WTC11 (cell line): ENCODE measurements around the gene SORCS2. TPM values are rescaled to one million over a fixed set of nuclear protein-coding genes. Genes with fewer than 3 reads are reported as not detected.

ENCODE experiments used
- ATAC-seq: fragments of 200-7000 bp; cut with Tn5 transposase; 2 replicates; pipeline ENCODE4 v1.10.0; 2021; ENCODE audit warnings: mild to moderate bottlenecking, moderate library complexity
- CTCF ChIA-PET: fragments of 300-600 bp; sonication (Branson Sonifier 250); formaldehyde crosslinking; loops from one replicate; lab custom pipeline; 2021; ENCODE audit warnings: antibody characterized with exemption; lab: Charles Lee
- POLR2A ChIA-PET: fragments of 350-600 bp; sonication (Branson Sonifier 250); formaldehyde crosslinking; loops from one replicate; lab custom pipeline; 2021; ENCODE audit warnings: antibody characterized with exemption; lab: Charles Lee
- DNase-seq: peaks from one replicate; pipeline ENCODE4 v3.0.0; 2021; ENCODE audit warnings: low spot score
- H3K27ac Mint-ChIP-seq: 2 replicates; pipeline ENCODE4 v1.8.0; 2021; ENCODE audit warnings: mixed read lengths
- H3K27me3 Mint-ChIP-seq: 2 replicates; pipeline ENCODE4 v1.8.0; 2021; ENCODE audit warnings: low read depth, mild to moderate bottlenecking, moderate library complexity, mixed read lengths
- H3K36me3 Mint-ChIP-seq: 2 replicates; pipeline ENCODE4 v1.8.0; 2021; ENCODE audit warnings: mixed read lengths
- H3K4me1 Mint-ChIP-seq: 2 replicates; pipeline ENCODE4 v1.8.0; 2022; ENCODE audit warnings: mixed read lengths
- H3K4me3 Mint-ChIP-seq: 2 replicates; pipeline ENCODE4 v1.8.0; 2021; ENCODE audit warnings: mild to moderate bottlenecking, moderate library complexity, mixed read lengths
- H3K9me3 Mint-ChIP-seq: 2 replicates; pipeline ENCODE4 v1.8.0; 2021; ENCODE audit warnings: mixed read lengths
- ELF4 ChIP-seq: sonication (generic); formaldehyde crosslinking; IDR thresholded peaks from 2 replicates; pipeline ENCODE4 v1.8.1; 2022; ENCODE audit warnings: low read depth, mild to moderate bottlenecking, moderate library complexity, missing genetic modification reagents
- ETV6 ChIP-seq: sonication (generic); formaldehyde crosslinking; IDR thresholded peaks from 2 replicates; pipeline ENCODE4 v1.8.1; 2022; ENCODE audit warnings: mild to moderate bottlenecking, missing genetic modification reagents
- GTF2I ChIP-seq: fragments of 250-450 bp; sonication (Bioruptor Pico); conservative IDR thresholded peaks from 2 replicates; pipeline ENCODE4 v1.4.0; 2021; ENCODE audit warnings: mild to moderate bottlenecking
- HMGA2 ChIP-seq: fragments of 250-450 bp; sonication (Bioruptor Pico); IDR thresholded peaks from 2 replicates; pipeline ENCODE4 v1.4.0; 2021; ENCODE audit warnings: mild to moderate bottlenecking, moderate library complexity
- MXD4 ChIP-seq: fragments of 250-450 bp; sonication (Bioruptor Pico); IDR thresholded peaks from 2 replicates; pipeline ENCODE4 v1.8.0; 2021; ENCODE audit warnings: mild to moderate bottlenecking, moderate library complexity, borderline replicate concordance
- NFATC4 ChIP-seq: fragments of 250-450 bp; sonication (Bioruptor Pico); IDR thresholded peaks from 2 replicates; pipeline ENCODE4 v1.9.0; 2021; ENCODE audit warnings: mild to moderate bottlenecking
- NFYB ChIP-seq: sonication (generic); formaldehyde crosslinking; conservative IDR thresholded peaks from 2 replicates; pipeline ENCODE4 v1.8.0; 2022; ENCODE audit warnings: low read depth, missing genetic modification reagents
- NR1H2 ChIP-seq: sonication (generic); formaldehyde crosslinking; IDR thresholded peaks from 2 replicates; pipeline ENCODE4 v1.9.0; 2021; ENCODE audit warnings: mild to moderate bottlenecking, moderate library complexity, missing genetic modification reagents
- NR3C1 ChIP-seq: sonication (generic); formaldehyde crosslinking; conservative IDR thresholded peaks from 2 replicates; pipeline ENCODE4 v1.8.1; 2023; ENCODE audit warnings: low read depth, mild to moderate bottlenecking, missing genetic modification reagents
- SOX15 ChIP-seq: fragments of 250-450 bp; sonication (Bioruptor Pico); IDR thresholded peaks from 2 replicates; pipeline ENCODE4 v1.9.0; 2021; ENCODE audit warnings: mild to moderate bottlenecking
- ZNF138 ChIP-seq: sonication (generic); formaldehyde crosslinking; conservative IDR thresholded peaks from 2 replicates; pipeline ENCODE4 v1.8.1; 2022; ENCODE audit warnings: mild to moderate bottlenecking, moderate library complexity, missing genetic modification reagents
- ZNF219 ChIP-seq: sonication (generic); formaldehyde crosslinking; IDR thresholded peaks from 2 replicates; pipeline ENCODE4 v1.8.0; 2023; ENCODE audit warnings: missing genetic modification reagents, mild to moderate bottlenecking, borderline replicate concordance
- ZNF396 ChIP-seq: fragments of 250-450 bp; sonication (Bioruptor Pico); IDR thresholded peaks from 2 replicates; pipeline ENCODE4 v1.8.0; 2021; ENCODE audit warnings: mild to moderate bottlenecking, moderate library complexity, borderline replicate concordance
- ZNF416 ChIP-seq: fragments of 250-450 bp; sonication (Bioruptor Pico); IDR thresholded peaks from 2 replicates; pipeline ENCODE4 v1.9.0; 2021; ENCODE audit warnings: mild to moderate bottlenecking, inconsistent platforms
- ZNF423 ChIP-seq: fragments of 250-450 bp; sonication (Bioruptor Pico); IDR thresholded peaks from 2 replicates; pipeline ENCODE4 v2.1.2; 2022; ENCODE audit warnings: mild to moderate bottlenecking, moderate library complexity
- total RNA-seq: library from RNA; stranded (reverse); gene quantifications from 3 replicates; pipeline ENCODE4 v1.2.3, GENCODE V29; 2021
- TF ChIP-seq, protein P1 (sequence below): sonication (generic); formaldehyde crosslinking; conservative IDR thresholded peaks from 2 replicates; pipeline ENCODE4 v1.8.1; 2022; ENCODE audit warnings: mild to moderate bottlenecking, missing genetic modification reagents
- TF ChIP-seq, protein P2 (sequence below): sonication (generic); formaldehyde crosslinking; IDR thresholded peaks from 2 replicates; pipeline ENCODE4 v1.8.1; 2023; ENCODE audit warnings: mild to moderate bottlenecking, moderate library complexity, missing genetic modification reagents
- TF ChIP-seq, protein P3 (sequence below): sonication (generic); formaldehyde crosslinking; conservative IDR thresholded peaks from 2 replicates; pipeline ENCODE4 v1.8.1; 2023; ENCODE audit warnings: mild to moderate bottlenecking, low read depth, missing genetic modification reagents, moderate library complexity
- TF ChIP-seq, protein P4 (sequence below): sonication (generic); formaldehyde crosslinking; IDR thresholded peaks from 2 replicates; pipeline ENCODE4 v1.8.1; 2023; ENCODE audit warnings: mild to moderate bottlenecking, missing genetic modification reagents, moderate library complexity
- TF ChIP-seq, protein P5 (sequence below): sonication (generic); formaldehyde crosslinking; IDR thresholded peaks from 2 replicates; pipeline ENCODE4 v1.8.0; 2022; ENCODE audit warnings: missing genetic modification reagents
- TF ChIP-seq, protein P6 (sequence below): sonication (generic); formaldehyde crosslinking; IDR thresholded peaks from 2 replicates; pipeline ENCODE4 v1.8.0; 2022; ENCODE audit warnings: mild to moderate bottlenecking, missing genetic modification reagents
- TF ChIP-seq, protein P7 (sequence below): sonication (generic); formaldehyde crosslinking; IDR thresholded peaks from 2 replicates; pipeline ENCODE4 v1.8.0; 2023; ENCODE audit warnings: mild to moderate bottlenecking, missing genetic modification reagents

The SORCS2 gene
- total RNA-seq, 1 experiment from 2014 or later, result 6.6 TPM

DNA sequence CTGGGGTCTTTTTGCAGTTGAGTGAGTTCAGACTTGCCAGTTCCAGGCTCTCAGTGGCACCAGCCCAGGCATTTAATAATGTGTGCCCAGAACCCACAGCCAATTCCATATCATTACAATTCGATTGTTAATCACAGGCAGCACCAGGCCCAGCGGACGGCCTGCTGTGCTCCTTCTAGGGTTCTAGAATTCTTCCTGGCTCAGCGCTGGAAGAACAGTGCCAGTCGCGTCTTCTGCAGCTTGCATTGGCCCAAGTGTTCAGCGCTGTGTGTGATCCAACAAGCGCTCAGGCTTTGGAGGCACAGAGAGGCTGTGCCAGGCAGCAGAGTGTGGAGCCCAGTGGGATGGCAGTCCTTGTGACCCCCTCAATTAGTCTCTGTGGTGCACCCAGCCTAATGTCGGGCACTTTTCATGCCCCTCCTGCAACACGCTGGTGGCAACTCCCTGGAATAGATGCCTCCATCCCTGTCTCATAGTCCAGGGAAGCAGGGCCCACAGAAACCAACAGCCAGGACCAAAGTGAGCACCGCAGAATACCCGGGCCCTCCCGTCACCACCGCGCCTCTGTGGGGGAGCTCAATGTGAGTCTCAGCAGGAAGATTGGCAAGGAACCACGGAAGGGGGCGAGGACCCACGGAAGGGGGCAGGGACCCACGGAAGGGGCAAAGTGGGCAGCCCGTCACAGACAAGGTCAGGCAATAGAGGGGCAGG is 554.2 kb downstream of the SORCS2 start:
- POLR2A ChIA-PET, result no interaction called here
- DNase-seq (no peak), ATAC-seq (no peak)
- H3K27me3 Mint-ChIP-seq, result peaks cover 3% of the 10 kb centered on the region; the same call in 1 of the 2 replicates
- H3K36me3 Mint-ChIP-seq, result no peaks in the 10 kb centered on the region
- no peak overlapping the region for H3K4me3 Mint-ChIP-seq
- no peaks in the 10 kb centered on the region for H3K9me3 Mint-ChIP-seq
- no peak overlapping the region for H3K27ac Mint-ChIP-seq
- CTCF ChIA-PET, result interaction anchor here (1.4 kb wide), 1 partner anchor 27 kb away, joined by 3 read pairs; no protein-coding TSS in a partner anchor
- no peak for TF ChIP-seq ETV6 (CRISPR knock-in tag)
- no peak for TF ChIP-seq ZNF219 (CRISPR knock-in tag)
- no peak for TF ChIP-seq ELF4 (CRISPR knock-in tag)
- no peak for TF ChIP-seq NR3C1 (CRISPR knock-in tag)
- TF ChIP-seq, protein P1, sequence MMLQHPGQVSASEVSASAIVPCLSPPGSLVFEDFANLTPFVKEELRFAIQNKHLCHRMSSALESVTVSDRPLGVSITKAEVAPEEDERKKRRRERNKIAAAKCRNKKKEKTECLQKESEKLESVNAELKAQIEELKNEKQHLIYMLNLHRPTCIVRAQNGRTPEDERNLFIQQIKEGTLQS (CRISPR knock-in tag), result no peak
- TF ChIP-seq MXD4 (CRISPR knock-in tag), result no peak
- TF ChIP-seq, protein P2, sequence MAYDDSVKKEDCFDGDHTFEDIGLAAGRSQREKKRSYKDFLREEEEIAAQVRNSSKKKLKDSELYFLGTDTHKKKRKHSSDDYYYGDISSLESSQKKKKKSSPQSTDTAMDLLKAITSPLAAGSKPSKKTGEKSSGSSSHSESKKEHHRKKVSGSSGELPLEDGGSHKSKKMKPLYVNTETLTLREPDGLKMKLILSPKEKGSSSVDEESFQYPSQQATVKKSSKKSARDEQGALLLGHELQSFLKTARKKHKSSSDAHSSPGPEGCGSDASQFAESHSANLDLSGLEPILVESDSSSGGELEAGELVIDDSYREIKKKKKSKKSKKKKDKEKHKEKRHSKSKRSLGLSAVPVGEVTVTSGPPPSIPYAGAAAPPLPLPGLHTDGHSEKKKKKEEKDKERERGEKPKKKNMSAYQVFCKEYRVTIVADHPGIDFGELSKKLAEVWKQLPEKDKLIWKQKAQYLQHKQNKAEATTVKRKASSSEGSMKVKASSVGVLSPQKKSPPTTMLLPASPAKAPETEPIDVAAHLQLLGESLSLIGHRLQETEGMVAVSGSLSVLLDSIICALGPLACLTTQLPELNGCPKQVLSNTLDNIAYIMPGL (CRISPR knock-in tag), result no peak
- TF ChIP-seq NFYB (CRISPR knock-in tag), result no peak
- TF ChIP-seq ZNF416 (CRISPR knock-in tag), result no peak
- no peak for TF ChIP-seq ZNF396
- TF ChIP-seq NFATC4 (CRISPR knock-in tag), result no peak
- TF ChIP-seq ZNF138, result no peak
- TF ChIP-seq GTF2I (CRISPR knock-in tag), result no peak
- TF ChIP-seq HMGA2 (CRISPR knock-in tag), result no peak
- TF ChIP-seq, protein P3, sequence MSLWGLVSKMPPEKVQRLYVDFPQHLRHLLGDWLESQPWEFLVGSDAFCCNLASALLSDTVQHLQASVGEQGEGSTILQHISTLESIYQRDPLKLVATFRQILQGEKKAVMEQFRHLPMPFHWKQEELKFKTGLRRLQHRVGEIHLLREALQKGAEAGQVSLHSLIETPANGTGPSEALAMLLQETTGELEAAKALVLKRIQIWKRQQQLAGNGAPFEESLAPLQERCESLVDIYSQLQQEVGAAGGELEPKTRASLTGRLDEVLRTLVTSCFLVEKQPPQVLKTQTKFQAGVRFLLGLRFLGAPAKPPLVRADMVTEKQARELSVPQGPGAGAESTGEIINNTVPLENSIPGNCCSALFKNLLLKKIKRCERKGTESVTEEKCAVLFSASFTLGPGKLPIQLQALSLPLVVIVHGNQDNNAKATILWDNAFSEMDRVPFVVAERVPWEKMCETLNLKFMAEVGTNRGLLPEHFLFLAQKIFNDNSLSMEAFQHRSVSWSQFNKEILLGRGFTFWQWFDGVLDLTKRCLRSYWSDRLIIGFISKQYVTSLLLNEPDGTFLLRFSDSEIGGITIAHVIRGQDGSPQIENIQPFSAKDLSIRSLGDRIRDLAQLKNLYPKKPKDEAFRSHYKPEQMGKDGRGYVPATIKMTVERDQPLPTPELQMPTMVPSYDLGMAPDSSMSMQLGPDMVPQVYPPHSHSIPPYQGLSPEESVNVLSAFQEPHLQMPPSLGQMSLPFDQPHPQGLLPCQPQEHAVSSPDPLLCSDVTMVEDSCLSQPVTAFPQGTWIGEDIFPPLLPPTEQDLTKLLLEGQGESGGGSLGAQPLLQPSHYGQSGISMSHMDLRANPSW, result no peak
- no peaks in the 10 kb centered on the region for H3K4me1 Mint-ChIP-seq

DNA sequence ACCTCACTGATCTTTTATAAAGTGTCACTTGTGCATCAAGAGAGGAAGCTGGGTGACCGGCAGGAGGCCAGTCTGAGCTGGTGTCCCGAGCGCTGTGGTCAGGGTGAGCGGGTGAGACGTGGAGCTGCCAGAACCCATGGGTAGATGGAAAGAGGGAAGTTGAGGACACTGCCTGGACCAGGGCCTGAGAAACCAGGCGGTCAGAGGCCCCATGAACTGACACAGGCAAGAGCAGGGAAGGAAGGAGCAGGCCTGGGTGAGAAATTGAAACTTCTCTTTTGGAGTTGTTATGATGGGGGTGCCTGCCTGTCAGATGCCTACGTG is 554.7 kb downstream of the SORCS2 start:
- ChIA-PET CTCF (interaction anchor here (1.4 kb wide), 1 partner anchor 27 kb away, joined by 3 read pairs; no protein-coding TSS in a partner anchor), POLR2A (no interaction called here)
- Mint-ChIP-seq H3K4me1 (no peaks in the 10 kb centered on the region), H3K36me3 (no peaks in the 10 kb centered on the region), H3K27ac (no peak overlapping the region), H3K27me3 (peaks cover 5% of the 10 kb centered on the region), H3K9me3 (no peaks in the 10 kb centered on the region), H3K4me3 (no peak overlapping the region)
- TF ChIP-seq, protein P4, sequence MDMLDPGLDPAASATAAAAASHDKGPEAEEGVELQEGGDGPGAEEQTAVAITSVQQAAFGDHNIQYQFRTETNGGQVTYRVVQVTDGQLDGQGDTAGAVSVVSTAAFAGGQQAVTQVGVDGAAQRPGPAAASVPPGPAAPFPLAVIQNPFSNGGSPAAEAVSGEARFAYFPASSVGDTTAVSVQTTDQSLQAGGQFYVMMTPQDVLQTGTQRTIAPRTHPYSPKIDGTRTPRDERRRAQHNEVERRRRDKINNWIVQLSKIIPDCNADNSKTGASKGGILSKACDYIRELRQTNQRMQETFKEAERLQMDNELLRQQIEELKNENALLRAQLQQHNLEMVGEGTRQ (CRISPR knock-in tag), result no peak
- TF ChIP-seq ZNF396, result no peak
- no peak for TF ChIP-seq NR3C1 (CRISPR knock-in tag)
- no peak for TF ChIP-seq SOX15 (CRISPR knock-in tag)
- TF ChIP-seq, protein P5, sequence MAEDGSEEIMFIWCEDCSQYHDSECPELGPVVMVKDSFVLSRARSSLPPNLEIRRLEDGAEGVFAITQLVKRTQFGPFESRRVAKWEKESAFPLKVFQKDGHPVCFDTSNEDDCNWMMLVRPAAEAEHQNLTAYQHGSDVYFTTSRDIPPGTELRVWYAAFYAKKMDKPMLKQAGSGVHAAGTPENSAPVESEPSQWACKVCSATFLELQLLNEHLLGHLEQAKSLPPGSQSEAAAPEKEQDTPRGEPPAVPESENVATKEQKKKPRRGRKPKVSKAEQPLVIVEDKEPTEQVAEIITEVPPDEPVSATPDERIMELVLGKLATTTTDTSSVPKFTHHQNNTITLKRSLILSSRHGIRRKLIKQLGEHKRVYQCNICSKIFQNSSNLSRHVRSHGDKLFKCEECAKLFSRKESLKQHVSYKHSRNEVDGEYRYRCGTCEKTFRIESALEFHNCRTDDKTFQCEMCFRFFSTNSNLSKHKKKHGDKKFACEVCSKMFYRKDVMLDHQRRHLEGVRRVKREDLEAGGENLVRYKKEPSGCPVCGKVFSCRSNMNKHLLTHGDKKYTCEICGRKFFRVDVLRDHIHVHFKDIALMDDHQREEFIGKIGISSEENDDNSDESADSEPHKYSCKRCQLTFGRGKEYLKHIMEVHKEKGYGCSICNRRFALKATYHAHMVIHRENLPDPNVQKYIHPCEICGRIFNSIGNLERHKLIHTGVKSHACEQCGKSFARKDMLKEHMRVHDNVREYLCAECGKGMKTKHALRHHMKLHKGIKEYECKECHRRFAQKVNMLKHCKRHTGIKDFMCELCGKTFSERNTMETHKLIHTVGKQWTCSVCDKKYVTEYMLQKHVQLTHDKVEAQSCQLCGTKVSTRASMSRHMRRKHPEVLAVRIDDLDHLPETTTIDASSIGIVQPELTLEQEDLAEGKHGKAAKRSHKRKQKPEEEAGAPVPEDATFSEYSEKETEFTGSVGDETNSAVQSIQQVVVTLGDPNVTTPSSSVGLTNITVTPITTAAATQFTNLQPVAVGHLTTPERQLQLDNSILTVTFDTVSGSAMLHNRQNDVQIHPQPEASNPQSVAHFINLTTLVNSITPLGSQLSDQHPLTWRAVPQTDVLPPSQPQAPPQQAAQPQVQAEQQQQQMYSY, result no peak
- TF ChIP-seq, protein P6, sequence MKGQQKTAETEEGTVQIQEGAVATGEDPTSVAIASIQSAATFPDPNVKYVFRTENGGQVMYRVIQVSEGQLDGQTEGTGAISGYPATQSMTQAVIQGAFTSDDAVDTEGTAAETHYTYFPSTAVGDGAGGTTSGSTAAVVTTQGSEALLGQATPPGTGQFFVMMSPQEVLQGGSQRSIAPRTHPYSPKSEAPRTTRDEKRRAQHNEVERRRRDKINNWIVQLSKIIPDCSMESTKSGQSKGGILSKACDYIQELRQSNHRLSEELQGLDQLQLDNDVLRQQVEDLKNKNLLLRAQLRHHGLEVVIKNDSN (CRISPR knock-in tag), result no peak
- no peak for TF ChIP-seq NR1H2 (CRISPR knock-in tag)
- TF ChIP-seq ZNF423 (CRISPR knock-in tag), result no peak
- TF ChIP-seq, protein P1 (CRISPR knock-in tag), result no peak
- TF ChIP-seq, protein P7, sequence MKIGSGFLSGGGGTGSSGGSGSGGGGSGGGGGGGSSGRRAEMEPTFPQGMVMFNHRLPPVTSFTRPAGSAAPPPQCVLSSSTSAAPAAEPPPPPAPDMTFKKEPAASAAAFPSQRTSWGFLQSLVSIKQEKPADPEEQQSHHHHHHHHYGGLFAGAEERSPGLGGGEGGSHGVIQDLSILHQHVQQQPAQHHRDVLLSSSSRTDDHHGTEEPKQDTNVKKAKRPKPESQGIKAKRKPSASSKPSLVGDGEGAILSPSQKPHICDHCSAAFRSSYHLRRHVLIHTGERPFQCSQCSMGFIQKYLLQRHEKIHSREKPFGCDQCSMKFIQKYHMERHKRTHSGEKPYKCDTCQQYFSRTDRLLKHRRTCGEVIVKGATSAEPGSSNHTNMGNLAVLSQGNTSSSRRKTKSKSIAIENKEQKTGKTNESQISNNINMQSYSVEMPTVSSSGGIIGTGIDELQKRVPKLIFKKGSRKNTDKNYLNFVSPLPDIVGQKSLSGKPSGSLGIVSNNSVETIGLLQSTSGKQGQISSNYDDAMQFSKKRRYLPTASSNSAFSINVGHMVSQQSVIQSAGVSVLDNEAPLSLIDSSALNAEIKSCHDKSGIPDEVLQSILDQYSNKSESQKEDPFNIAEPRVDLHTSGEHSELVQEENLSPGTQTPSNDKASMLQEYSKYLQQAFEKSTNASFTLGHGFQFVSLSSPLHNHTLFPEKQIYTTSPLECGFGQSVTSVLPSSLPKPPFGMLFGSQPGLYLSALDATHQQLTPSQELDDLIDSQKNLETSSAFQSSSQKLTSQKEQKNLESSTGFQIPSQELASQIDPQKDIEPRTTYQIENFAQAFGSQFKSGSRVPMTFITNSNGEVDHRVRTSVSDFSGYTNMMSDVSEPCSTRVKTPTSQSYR (CRISPR knock-in tag), result no peak
- no peak for ATAC-seq
- no peak for DNase-seq
